Measurements from ENCODE around the gene SPDYE17.
"Not testable (repeated sequence)": the region's sequence is repeated elsewhere in the genome, so short reads cannot be mapped to it uniquely, and the experiment has no call there.

SPDYE17 gene, protein sequence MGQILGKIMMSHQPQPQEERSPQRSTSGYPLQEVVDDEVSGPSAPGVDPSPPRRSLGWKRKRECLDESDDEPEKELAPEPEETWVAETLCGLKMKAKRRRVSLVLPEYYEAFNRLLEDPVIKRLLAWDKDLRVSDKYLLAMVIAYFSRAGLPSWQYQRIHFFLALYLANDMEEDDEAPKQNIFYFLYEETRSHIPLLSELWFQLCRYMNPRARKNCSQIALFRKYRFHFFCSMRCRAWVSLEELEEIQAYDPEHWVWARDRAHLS

DNA sequence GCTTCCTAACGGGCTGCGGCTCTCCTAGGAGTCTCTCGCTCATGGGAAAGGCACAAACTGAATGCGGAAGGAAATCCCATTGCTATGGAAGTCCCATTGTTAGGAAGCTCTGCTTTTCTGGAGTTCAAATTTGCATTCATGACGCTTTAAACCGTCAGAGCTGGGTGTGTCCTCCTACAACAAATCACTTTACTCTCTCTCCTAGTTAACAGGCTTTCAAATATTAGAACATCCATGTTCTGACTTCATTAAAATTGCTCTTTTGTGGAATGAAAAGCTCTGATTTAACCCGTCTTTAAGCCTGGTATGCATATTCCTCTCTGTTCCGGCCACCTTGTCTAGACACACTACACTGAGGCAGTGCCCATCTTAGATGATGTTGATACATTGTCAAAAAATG is at the start of gene SPDYE17:
Gene SPDYE17, minus strand, starts transcription at position 101 of the 400 bp plus-strand sequence. CDS start 1,791 bp downstream, outside the sequence.
- in situ Hi-C loops (cut with MboI; ENCODE audit: low sequenced_read_pairs) = not testable (repeated sequence)

- in situ Hi-C loops (cut with MboI; ENCODE audit: low sequenced_read_pairs) = not testable (repeated sequence)
Observed at GRCh38 chr7:77080236-77080635, 48.1 kb upstream of the SPDYE17 start.

DNA sequence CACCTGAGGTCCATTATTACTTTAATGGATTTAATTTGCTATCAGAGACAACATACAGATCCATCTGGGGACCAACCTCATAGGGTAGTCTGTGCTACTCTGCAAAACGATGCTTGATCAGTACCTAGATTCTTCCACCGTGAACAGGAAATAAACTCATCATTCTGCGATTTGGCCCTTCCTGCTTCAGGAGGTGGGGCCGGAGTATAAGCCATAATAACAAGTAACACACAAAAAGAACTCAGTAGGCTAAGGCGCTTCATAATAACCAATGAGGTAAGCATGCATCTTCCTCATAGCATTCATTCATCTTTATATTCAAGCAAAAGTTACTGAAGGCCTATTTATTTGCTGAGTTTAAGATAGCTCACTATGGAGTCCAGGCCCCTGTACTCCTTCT is 47.5 kb upstream of the SPDYE17 start:
- in situ Hi-C loops (cut with MboI; ENCODE audit: low sequenced_read_pairs) = not testable (repeated sequence)

GRCh38 chr7:77079112-77079511 is 47.0 kb upstream of the SPDYE17 start:
- in situ Hi-C loops (cut with MboI; ENCODE audit: low sequenced_read_pairs) = not testable (repeated sequence)

DNA sequence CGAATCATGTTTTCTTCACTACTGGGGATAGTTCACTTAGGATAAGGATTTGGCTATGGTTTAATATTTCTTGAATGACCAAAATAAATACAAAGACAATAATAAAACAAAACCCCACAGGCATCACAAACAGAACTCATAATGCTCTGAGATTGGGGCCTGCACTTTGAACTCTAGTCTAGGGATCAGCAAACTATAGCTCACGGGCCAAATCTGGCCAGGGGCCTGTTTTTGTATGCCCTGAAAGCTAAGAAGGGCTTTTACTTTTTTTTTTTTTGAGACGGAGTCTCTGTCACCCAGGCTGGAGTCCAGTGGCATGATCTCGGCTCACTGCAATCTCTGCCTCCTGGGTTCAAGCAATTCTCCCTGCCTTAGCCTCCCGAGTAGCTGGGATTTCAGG is 44.9 kb upstream of the SPDYE17 start:
- in situ Hi-C loops (cut with MboI; ENCODE audit: low sequenced_read_pairs) = not testable (repeated sequence)

DNA sequence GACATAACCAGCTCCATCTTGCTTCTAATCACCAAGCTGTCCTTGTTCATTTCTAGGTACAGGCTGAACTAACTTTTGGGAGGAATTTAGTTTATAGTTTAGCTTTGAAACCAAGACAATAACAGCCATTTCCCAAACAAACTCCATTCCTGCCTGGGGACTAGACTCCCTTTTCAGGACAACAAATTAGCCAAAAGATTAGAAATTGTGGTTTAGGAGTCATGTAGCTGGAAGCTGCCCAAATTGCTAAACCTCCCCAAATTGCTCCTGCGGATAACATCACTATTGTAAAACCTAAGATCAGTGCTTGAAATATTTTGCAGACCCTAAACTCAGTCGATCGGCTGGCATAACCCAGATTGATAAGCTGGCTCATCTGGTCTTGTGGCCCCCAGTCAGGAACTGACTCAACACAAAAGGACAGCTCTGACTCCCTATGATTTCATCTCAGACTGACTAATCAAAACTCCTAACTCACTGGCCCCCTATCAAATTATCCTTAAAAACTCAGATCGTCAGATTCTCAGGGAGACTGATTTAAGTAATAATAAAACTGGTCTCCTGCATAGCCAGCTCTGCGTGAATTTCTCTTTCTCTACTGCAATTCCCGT is 42.7 kb upstream of the SPDYE17 start:
- in situ Hi-C loops (cut with MboI; ENCODE audit: low sequenced_read_pairs) = not testable (repeated sequence)

DNA sequence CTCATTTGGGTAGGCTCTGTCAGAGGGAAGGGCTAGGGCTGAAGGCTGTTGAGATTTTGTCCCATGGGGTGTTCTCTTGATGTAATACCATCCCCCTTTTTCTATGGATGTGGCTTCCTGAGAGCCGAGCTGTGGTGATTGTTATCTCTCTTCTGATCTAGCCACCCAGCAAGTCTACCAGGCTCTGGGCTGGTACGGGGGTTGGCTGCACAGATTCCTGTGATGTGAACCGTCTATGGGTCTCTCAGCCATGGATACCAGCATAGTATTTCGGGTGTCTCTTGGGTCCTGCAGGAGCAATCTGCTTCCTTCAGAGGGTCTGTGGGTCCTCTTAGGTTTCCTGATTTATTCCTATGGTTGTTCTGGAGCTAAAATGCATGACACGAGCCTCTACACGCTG is 38.9 kb upstream of the SPDYE17 start:
- in situ Hi-C loops (cut with MboI; ENCODE audit: low sequenced_read_pairs) = not testable (repeated sequence)

DNA sequence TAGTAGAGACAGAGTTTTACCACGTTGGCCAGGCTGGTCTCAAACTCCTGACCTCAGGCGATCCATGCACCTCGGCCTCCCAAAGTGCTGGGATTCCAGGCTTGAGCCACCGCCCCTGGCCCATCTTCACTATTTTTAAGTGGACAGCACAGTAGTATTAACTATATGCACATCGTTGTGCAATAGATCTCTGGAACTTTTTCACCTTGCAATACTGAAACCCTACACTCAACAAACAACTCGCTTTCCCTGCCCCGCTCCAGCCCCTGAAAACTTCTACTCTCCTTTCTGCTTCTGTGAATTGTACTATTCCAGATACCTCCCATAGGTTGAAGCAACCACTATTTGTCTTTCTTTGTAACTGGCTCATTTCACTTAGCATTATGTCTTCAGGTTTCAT is 33.7 kb upstream of the SPDYE17 start:
- in situ Hi-C loops (cut with MboI; ENCODE audit: low sequenced_read_pairs) = not testable (repeated sequence)

DNA sequence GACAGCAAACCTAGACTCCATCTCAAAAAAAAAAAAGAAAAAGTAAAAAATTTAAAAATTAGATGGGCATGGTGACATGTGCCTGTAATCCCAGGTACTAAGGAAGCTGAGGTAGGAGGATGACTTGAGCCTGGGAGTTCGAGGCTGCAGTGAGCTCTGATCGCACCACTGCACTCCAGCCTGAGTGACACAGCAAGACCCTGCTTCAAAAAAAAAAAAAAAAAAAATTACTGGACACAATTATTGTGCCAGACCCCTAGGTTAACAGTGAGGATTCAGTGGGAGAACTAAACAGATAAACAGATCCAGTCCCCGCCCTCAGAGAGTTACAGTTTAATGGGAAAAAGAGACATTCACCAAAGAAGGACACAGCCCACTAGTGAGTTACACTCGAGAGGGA is 31.6 kb upstream of the SPDYE17 start:
- in situ Hi-C loops (cut with MboI; ENCODE audit: low sequenced_read_pairs) = not testable (repeated sequence)

GRCh38 chr7:77062557-77062956 is 30.4 kb upstream of the SPDYE17 start, which contains the start of gene SPDYE18:
TSS of gene SPDYE18 (minus strand) at chr7:77062558. CDS start at chr7:77060512, 2,046 bp downstream.
- in situ Hi-C loops (cut with MboI; ENCODE audit: low sequenced_read_pairs) = not testable (repeated sequence)

GRCh38 chr7:77026349-77026748 is 5.8 kb downstream of the SPDYE17 start:
- in situ Hi-C loops (cut with MboI; ENCODE audit: low sequenced_read_pairs) = not testable (repeated sequence)

DNA sequence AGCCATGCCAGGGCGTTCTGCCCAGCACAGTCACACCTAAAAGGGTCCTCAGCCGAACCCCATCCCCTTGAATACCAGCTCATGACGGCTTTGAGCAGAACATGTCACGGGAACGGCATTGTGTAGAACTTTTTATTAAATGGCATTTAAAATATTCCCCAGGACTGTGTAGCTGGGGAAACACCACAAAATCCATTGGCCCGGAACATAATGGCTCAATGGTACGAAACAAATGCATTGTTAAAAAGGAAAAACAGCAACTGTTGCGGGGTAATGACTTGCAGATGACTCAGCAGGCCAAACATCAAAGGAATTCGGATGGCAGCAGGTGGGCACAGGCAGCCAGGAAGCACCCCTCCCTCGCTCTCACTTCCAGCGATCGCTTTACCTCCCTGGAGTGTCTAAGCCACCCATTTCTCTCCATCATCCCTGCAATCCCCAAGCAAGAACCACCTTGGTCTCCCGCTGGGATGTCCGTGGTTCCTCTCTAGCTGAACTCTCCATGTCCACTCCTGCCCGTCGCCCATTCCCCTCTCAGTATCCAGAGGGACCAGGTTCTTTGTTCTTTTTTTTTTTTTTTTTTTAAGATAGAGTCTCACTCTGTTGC is 22.0 kb downstream of the SPDYE17 start:
- in situ Hi-C loops (cut with MboI; ENCODE audit: low sequenced_read_pairs) = not testable (repeated sequence)

DNA sequence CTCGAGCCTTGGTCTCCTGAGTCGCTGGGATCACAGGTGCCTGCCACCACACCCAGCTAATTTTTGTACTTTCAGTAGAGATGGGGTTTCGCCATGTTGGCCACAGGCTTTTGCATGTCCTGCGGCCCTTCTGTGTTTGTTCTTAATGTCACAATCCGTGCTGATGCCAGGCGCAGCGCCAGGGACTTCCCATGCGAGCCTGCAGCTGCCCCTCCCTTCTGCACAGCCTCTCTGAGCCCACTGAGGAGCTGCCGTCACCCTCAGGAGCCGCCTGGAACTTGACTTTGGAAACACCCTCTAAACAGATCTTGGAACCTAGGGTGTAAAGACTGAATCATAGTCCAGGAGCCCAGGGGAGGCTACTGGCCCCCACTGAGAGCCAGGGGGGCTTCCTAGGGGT is 24.2 kb downstream of the SPDYE17 start:
- in situ Hi-C loops (cut with MboI; ENCODE audit: low sequenced_read_pairs) = not testable (repeated sequence)

- in situ Hi-C loops (cut with MboI; ENCODE audit: low sequenced_read_pairs) = not testable (repeated sequence)
Observed at GRCh38 chr7:77006127-77007110, 25.7 kb downstream of the SPDYE17 start.

DNA sequence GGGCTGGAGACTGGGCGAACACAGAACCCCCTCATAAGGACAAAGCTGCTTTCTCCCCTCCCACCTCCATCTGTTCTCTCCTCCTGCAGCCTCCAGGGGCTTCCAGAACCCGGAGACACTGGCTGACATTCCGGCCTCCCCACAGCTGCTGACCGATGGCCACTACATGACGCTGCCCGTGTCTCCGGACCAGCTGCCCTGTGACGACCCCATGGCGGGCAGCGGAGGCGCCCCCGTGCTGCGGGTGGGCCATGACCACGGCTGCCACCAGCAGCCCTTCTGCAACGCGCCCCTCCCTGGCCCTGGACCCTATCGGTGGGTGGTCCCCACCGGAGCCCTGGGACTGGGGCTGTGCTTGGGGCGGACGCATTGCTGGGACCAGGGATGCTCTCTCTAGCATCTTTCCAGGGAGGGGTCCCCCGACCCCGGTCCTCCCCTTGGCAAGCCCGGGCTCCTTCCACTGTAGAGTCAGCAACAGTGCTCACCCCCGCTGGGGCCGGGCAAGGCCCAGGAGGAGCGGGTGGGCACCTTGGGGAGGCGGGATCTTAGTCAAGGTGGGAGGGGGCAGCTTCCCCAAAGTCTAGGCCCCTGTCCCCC is 26.6 kb downstream of the SPDYE17 start:
- in situ Hi-C loops (cut with MboI; ENCODE audit: low sequenced_read_pairs) = not testable (repeated sequence)

GRCh38 chr7:77004151-77004550 is 28.0 kb downstream of the SPDYE17 start:
- in situ Hi-C loops (cut with MboI; ENCODE audit: low sequenced_read_pairs) = not testable (repeated sequence)

GRCh38 chr7:77003241-77003640 is 28.9 kb downstream of the SPDYE17 start:
- in situ Hi-C loops (cut with MboI; ENCODE audit: low sequenced_read_pairs) = not testable (repeated sequence)

DNA sequence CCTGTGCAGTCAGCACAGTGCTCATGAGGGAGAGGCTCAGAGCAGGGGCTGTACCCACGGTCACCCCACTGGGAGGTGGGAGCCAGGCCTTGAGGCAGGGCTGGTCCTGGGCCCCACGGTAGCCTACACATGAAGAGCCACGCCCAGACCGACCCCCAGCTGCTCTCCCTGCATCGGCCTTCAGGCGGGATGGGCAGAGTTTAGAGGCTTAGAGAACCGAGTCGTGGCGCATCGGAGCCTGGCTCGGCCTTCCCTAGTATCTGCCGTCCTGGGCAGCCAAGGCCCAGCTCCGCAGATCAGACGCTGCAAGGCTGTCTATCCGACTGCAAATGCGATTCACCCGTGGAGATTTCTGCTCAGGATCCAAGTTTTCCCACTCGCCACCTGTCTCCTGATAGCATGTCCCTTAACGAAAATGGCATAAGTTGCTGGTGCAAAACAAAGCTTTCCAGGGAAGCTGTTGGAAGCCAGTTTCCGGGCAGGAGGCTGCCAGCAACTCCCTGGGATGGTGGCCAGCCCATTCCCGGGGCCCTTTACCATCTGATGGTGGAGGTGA is 29.4 kb downstream of the SPDYE17 start:
- in situ Hi-C loops (cut with MboI; ENCODE audit: low sequenced_read_pairs) = not testable (repeated sequence)

GRCh38 chr7:77002104-77002503 is 30.1 kb downstream of the SPDYE17 start:
- in situ Hi-C loops (cut with MboI; ENCODE audit: low sequenced_read_pairs) = not testable (repeated sequence)

DNA sequence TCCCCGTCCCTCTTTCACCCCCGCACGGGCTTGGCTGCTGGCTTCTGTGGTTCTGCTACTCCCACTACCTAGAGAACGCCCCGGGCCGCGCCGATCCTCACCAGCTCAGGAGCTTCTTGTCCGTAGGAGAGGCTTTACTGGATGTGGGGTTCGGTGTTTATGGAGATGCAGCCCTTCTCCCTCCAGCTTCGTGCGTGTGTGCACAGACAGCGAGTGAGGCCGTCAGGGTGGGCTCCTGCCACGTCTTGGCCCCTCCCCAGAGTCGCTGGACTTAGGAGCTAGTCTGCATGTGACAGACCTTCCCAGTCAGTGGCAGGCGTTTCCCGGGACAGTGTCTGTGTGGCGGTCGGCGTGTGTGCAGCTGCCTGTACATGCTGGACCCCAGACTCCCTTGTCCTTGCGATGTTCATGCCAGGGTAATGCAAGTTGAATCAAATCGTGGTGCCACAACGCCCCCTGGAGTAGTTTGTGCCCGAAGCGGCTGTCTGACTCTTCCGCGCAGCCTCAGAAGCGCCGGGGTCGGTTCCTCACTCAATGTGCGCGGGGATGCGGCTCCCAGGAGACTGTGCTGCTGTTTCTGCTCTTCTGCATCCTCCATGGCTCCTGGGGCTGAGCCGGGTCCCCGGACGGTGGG is 32.6 kb downstream of the SPDYE17 start:
- in situ Hi-C loops (cut with MboI; ENCODE audit: low sequenced_read_pairs) = not testable (repeated sequence)
